ENCODE results near the gene NBAS.
"Not testable (repeated sequence)": the region's sequence is repeated elsewhere in the genome, so short reads cannot be mapped to it uniquely, and the experiment has no call there.

Gene NBAS

GRCh38 chr2:15504882-15505663 lies 56.1 kb downstream of the NBAS start:
- Histone ChIP-seq H3K4me1 (ENCODE audit: insufficient read depth, poor library complexity, severe bottlenecking) (peaks cover 10% of the 10 kb centered on the region), H3K4me3 (ENCODE audit: severe bottlenecking) (no peak overlapping the region), H3K9me3 (ENCODE audit: severe bottlenecking) (no peaks in the 10 kb centered on the region), H3K27ac (ENCODE audit: poor library complexity, severe bottlenecking) (no peak overlapping the region), H3K27me3 (ENCODE audit: insufficient read depth, poor library complexity, severe bottlenecking) (no peaks in the 10 kb centered on the region), H3K36me3 (ENCODE audit: low read depth) (peaks cover 21% of the 10 kb centered on the region)
- TF ChIP-seq, protein P1, sequence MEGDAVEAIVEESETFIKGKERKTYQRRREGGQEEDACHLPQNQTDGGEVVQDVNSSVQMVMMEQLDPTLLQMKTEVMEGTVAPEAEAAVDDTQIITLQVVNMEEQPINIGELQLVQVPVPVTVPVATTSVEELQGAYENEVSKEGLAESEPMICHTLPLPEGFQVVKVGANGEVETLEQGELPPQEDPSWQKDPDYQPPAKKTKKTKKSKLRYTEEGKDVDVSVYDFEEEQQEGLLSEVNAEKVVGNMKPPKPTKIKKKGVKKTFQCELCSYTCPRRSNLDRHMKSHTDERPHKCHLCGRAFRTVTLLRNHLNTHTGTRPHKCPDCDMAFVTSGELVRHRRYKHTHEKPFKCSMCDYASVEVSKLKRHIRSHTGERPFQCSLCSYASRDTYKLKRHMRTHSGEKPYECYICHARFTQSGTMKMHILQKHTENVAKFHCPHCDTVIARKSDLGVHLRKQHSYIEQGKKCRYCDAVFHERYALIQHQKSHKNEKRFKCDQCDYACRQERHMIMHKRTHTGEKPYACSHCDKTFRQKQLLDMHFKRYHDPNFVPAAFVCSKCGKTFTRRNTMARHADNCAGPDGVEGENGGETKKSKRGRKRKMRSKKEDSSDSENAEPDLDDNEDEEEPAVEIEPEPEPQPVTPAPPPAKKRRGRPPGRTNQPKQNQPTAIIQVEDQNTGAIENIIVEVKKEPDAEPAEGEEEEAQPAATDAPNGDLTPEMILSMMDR (IDR thresholded peaks at IDR 0.05; ENCODE audit: poor library complexity, severe bottlenecking) = no peak
- no peak for ATAC-seq (ENCODE audit: low read depth)
- no peak for DNase-seq (ENCODE audit: low spot score)

- not testable (repeated sequence) for ATAC-seq (ENCODE audit: low read depth); H3K4me1 ChIP-seq (ENCODE audit: insufficient read depth, poor library complexity, severe bottlenecking); H3K4me3 ChIP-seq (ENCODE audit: severe bottlenecking); H3K9me3 ChIP-seq (ENCODE audit: severe bottlenecking); H3K27me3 ChIP-seq (ENCODE audit: insufficient read depth, poor library complexity, severe bottlenecking); DNase-seq (ENCODE audit: low spot score); H3K27ac ChIP-seq (ENCODE audit: poor library complexity, severe bottlenecking)
- peaks cover 21% of the 10 kb centered on the region for H3K36me3 ChIP-seq (ENCODE audit: low read depth)
These were observed 61.9 kb downstream of the NBAS start for GRCh38 chr2:15499251-15499650.

DNA sequence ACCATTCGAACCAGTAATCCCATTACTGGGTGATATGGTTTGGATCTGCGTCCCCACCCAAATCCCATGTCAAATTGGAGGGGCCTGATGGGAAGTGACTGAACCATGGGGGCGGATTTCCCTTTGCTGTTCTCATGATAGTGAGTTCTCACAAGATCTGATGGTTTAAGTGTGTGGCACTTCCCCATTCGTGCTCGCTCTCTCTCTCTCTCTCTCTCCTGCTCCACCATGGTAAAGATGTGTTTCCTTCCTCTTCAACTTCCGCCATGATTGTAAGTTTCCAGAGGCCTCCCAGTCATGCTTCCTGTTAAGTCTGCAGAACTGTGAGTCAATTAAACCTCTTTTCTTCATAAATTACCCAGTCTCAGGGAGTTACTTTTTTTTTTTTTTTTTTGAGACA lies 62.6 kb downstream of the NBAS start:
- H3K36me3 ChIP-seq (ENCODE audit: low read depth) = peaks cover 14% of the 10 kb centered on the region; the same call in 1 of the 2 replicates
- TF ChIP-seq, protein P1 (IDR thresholded peaks at IDR 0.05; ENCODE audit: poor library complexity, severe bottlenecking) = no peak
- no peak for DNase-seq (ENCODE audit: low spot score)

DNA sequence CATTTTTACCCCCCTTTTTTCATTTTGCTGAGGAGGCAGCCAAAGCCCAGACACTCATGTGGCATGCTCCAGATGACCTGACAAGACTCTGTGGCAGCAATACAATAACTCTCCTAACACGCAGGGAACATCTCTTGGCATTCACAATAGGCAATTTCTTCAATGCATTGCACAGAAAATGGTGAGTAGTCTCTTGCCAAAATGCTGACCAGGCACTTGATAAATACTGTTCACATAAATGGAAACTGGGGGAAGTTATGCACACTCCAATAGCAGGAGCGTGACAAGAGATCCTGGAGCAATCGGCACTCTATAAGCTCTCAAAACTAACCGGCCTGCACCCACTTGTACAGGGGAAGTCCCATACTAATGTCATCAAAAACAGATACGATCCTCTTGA lies 66.3 kb downstream of the NBAS start:
- H3K9me3 ChIP-seq (ENCODE audit: severe bottlenecking) = no peaks in the 10 kb centered on the region
- 0 out of 2 replicates have a peak, but pooled peaks cover 4% of the 10 kb centered on the region for H3K36me3 ChIP-seq (ENCODE audit: low read depth)
- no peaks in the 10 kb centered on the region for H3K4me1 ChIP-seq (ENCODE audit: insufficient read depth, poor library complexity, severe bottlenecking)
- H3K4me3 ChIP-seq (ENCODE audit: severe bottlenecking) = no peak overlapping the region
- ATAC-seq (ENCODE audit: low read depth) (no peak), DNase-seq (ENCODE audit: low spot score) (no peak)
- TF ChIP-seq, protein P1 (IDR thresholded peaks at IDR 0.05; ENCODE audit: poor library complexity, severe bottlenecking) = no peak
- no peaks in the 10 kb centered on the region for H3K27me3 ChIP-seq (ENCODE audit: insufficient read depth, poor library complexity, severe bottlenecking)
- no peak overlapping the region for H3K27ac ChIP-seq (ENCODE audit: poor library complexity, severe bottlenecking)

More for the DNA sequence above, 62.6 kb downstream of the NBAS start:
- ATAC-seq (ENCODE audit: low read depth) = no peak
- Histone ChIP-seq H3K27me3 (ENCODE audit: insufficient read depth, poor library complexity, severe bottlenecking) (no peaks in the 10 kb centered on the region), H3K9me3 (ENCODE audit: severe bottlenecking) (no peaks in the 10 kb centered on the region), H3K4me1 (ENCODE audit: insufficient read depth, poor library complexity, severe bottlenecking) (no peaks in the 10 kb centered on the region), H3K4me3 (ENCODE audit: severe bottlenecking) (no peak overlapping the region), H3K27ac (ENCODE audit: poor library complexity, severe bottlenecking) (no peak overlapping the region)

GRCh38 chr2:15492773-15493325 lies 68.3 kb downstream of the NBAS start:
- TF ChIP-seq, protein P1 (IDR thresholded peaks at IDR 0.05; ENCODE audit: poor library complexity, severe bottlenecking) = no peak
- Histone ChIP-seq H3K4me1 (ENCODE audit: insufficient read depth, poor library complexity, severe bottlenecking) (no peaks in the 10 kb centered on the region), H3K36me3 (ENCODE audit: low read depth) (0 out of 2 replicates have a peak, but pooled peaks cover 8% of the 10 kb centered on the region), H3K27me3 (ENCODE audit: insufficient read depth, poor library complexity, severe bottlenecking) (no peaks in the 10 kb centered on the region), H3K9me3 (ENCODE audit: severe bottlenecking) (no peaks in the 10 kb centered on the region), H3K4me3 (ENCODE audit: severe bottlenecking) (no peak overlapping the region), H3K27ac (ENCODE audit: poor library complexity, severe bottlenecking) (no peak overlapping the region)
- DNase-seq (ENCODE audit: low spot score) (no peak), ATAC-seq (ENCODE audit: low read depth) (no peak)
